Activated CD4-positive, CD25-positive, alpha-beta regulatory T cell treated with anti-CD3 and anti-CD28 coated beads, Interleukin-2, amount 50 U/mL, for 72 hours (primary cell): ENCODE measurements around the gene C2.
"Not testable (repeated sequence)": the region's sequence is repeated elsewhere in the genome, so short reads cannot be mapped to it uniquely, and the experiment has no call there.

Experiments used
- DNase-seq: peaks from one replicate; pipeline ENCODE4 v3.0.0; 2021

Gene C2

DNA sequence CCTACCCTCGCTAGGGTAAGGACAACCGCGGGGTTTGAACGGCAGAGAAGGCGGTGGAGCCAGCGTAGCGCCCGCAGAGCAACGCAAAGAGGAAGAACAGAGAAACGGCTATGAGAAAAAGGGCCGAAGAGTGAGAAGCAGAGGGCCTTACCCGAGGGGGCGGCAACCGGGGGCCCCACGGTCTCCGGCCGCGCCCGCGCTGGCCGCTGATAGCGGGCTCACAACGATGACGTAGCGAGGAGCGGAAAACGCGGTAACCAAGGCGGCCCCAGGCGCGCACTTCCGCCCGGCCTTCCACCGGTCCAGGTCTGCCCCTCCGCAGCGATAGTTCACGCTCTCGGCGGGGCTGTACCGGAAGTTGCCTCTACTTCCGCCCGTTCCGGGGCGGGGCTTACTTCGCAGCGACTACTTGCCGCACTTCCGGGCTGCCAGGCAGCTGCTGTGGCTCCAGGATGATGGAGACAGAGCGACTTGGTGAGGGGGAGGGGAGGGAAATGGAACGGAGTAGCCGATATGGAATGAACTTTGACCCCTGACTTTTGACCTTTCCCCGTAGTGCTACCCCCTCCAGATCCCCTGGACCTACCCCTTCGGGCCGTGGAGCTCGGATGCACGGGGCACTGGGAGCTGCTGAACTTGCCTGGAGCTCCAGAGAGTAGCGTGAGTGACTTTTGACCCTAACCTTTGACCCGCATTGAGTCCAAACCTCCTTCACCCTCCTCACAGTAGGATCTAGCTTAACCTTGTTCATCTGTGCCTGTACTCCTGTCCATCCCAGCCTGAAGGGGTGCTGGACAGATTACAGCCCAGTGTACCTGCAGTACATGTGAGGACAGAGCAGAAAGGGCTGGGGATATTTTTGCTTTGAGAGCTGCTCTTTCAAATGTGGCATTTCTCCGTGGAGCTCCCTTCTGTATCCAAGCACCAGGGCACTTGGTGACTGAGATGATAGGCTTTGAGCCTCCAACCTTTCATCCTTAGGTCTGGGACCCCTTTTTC lies 31.5 kb downstream of the C2 start, which contains the start of the genes NELFE and SKIC2:
NELFE (minus strand) TSS at position 231 of the 999 bp plus-strand sequence. CDS start 525 bp downstream, outside the sequence.
SKIC2 (plus strand) TSS at position 435 of the 999 bp plus-strand sequence; CDS start at position 453, 18 bp downstream.
- peak; percentile 99 for DNase-seq

DNA sequence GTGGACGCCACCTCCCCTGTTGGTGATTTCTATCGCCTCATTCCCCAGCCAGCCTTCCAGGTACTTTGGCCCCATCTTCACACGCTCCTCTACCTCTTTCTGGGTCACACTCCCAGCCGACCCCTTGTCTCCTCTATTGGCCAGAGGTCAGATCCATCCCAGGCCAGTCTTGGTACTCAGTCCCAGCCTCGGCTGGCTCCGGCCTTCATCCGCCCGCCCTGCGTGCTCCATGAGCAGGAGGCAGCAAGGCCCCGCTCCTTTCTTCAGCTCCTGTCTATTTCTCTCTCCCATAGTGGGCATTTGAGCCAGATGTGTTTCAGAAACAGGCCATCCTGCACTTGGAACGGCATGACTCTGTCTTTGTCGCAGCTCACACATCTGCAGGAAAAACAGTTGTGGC lies 34.1 kb downstream of the C2 start:
- no peak for DNase-seq

DNA sequence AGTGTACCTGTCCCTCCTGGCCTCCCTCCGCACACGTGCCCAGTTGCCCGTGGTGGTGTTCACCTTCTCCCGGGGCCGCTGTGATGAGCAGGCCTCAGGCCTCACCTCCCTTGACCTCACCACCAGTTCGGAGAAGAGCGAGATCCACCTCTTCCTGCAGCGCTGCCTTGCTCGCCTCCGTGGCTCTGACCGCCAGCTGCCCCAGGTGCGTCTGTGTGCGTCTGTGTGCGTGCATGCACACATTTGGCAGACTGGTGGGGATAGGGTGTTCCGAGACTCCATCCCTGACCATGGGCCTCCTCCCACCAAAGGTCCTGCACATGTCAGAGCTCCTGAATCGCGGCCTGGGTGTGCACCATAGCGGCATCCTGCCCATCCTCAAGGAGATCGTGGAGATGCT lies 36.4 kb downstream of the C2 start:
- DNase-seq, result no peak

GRCh38 chr6:31965700-31966099 lies 38.2 kb downstream of the C2 start:
- no peak for DNase-seq

GRCh38 chr6:31966506-31966905 lies 39.0 kb downstream of the C2 start:
- no peak for DNase-seq

GRCh38 chr6:31966997-31967925 lies 39.7 kb downstream of the C2 start:
- DNase-seq, result no peak

- no peak for DNase-seq
Observed at GRCh38 chr6:31967926-31968320, 40.4 kb downstream of the C2 start.

GRCh38 chr6:31968326-31968725 lies 40.8 kb downstream of the C2 start:
- DNase-seq, result no peak

DNA sequence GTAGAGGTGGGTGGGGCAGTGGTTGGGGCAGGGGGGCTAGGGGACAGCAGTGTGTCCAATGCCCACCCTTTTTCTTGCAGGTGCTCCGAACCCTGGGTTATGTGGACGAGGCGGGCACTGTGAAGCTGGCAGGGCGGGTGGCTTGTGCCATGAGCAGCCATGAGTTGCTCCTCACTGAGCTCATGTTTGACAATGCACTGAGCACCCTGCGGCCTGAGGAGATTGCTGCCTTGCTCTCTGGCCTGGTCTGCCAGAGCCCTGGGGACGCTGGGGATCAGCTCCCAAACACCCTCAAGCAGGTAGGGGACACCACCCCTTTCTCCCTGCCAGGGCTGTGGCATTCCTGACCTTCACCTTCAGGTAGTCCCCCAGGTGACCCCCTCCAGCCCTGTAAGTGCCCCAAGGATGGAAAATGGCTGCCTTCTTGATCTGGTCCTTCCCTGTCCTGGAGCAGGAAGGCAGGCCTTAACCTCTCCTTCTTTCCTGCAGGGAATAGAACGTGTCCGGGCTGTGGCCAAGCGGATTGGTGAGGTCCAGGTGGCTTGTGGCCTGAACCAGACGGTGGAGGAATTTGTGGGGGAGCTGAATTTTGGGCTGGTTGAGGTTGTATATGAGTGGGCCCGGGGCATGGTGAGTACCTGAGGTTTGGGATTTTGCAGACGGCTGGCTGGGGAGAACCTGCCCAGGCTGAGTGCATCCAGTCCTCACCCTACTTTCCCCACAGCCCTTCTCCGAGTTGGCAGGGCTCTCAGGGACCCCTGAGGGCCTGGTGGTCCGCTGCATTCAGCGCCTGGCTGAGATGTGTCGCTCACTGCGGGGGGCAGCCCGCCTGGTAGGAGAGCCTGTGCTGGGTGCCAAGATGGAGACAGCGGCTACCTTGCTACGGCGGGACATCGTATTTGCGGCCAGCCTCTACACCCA lies 41.5 kb downstream of the C2 start:
- no peak for DNase-seq

GRCh38 chr6:31969712-31970603 lies 42.4 kb downstream of the C2 start:
- no peak for DNase-seq

GRCh38 chr6:31970604-31971271 lies 43.2 kb downstream of the C2 start:
- DNase-seq, result no peak

DNA sequence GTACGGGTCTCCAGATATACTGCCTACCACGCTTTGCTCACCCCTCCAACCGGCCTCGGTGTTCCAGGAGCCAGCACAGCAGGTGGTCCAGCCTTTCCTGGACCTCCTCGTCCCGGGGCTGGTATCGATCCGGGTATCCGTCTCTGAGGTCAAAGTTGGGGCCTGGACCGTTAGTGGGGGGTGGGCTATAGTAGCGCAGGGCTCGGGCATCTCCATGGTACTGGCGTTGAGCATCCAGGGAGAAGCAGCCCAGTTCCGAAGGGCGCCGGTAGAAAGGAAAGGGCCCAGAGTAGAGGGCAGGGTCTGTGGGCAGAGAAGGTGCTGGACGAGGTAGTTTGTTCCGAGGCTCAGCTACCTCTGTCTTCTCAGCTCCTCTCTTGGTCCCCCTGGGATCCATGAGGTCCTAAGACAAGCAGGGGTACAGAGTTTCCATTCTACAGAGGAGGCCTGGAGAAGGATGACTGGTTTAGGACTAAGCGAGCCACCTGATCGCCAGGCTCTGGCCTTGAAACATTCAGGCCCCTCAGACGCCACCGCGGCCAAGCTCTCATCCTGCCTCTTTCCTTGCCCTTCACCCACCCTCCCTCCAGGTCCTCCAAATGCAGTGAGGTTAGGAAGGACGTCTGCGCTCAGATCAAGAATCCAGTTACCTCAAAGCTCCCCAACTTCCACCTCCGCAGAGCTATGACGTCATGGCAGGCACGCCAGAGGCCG lies 43.9 kb downstream of the C2 start:
- DNase-seq, result no peak

DNA sequence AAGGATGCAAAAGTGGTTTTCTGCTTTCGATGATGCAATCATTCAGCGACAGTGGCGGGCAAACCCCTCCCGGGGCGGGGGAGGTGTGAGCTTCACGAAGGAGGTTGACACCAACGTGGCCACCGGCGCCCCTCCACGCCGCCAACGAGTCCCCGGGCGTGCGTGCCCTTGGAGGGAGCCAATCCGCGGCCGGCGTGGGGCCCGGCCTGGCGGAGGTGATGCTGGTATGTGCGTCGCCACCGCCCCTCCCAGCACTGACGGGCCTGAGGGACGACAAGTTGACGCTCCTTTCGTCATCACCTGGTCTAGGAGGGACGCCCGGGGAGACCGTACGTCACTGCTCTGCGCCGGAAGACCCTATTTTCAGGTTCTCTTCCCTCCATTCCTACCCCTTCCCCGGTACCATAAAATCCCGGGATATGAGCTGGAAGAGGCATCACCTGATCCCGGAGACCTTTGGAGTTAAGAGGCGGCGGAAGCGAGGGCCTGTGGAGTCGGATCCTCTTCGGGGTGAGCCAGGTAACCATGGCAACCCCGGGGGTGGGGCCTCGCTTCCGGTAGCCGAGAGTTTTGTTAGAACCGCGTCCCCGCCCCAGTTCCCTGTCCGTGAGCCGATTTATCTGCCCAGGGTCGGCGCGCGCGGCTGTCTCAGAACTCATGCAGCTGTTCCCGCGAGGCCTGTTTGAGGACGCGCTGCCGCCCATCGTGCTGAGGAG lies 44.6 kb downstream of the C2 start, which contains the start of gene DXO:
DXO (minus strand) TSS at position 146 of the 716 bp plus-strand sequence. CDS start 463 bp downstream, outside the sequence.
- peak; percentile 95 for DNase-seq

DNA sequence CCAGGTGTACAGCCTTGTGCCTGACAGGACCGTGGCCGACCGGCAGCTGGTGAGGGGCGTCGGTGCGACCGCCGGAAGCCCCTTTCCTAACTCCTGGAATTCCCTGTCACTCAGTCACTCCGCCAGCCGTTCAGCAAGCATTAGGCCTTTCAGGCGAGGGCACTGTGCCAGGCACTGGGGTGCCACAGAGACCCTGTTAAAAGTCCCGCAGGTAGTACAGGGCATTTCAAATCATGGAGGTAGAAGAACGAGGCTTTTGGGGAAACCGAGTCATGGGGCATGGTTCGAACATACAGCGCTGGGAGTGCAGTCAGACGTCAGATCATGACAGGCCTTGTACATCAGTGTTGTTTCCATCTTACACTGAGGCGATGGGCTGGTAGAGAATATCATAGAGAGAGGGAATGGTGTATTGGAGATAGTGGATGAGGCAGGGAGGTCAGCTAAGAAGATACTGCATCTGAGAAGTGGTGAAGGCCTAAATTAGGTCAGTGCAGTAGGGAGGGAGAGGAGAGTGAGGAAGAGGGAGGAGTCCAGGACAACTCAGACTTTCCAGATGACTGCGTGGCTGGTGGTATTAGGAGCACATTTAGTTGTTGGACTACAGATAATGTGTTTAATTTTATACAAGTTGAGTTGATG lies 45.3 kb downstream of the C2 start:
- no peak for DNase-seq

- not testable (repeated sequence) for DNase-seq
Observed at GRCh38 chr6:31976065-31976464, 48.5 kb downstream of the C2 start.

DNA sequence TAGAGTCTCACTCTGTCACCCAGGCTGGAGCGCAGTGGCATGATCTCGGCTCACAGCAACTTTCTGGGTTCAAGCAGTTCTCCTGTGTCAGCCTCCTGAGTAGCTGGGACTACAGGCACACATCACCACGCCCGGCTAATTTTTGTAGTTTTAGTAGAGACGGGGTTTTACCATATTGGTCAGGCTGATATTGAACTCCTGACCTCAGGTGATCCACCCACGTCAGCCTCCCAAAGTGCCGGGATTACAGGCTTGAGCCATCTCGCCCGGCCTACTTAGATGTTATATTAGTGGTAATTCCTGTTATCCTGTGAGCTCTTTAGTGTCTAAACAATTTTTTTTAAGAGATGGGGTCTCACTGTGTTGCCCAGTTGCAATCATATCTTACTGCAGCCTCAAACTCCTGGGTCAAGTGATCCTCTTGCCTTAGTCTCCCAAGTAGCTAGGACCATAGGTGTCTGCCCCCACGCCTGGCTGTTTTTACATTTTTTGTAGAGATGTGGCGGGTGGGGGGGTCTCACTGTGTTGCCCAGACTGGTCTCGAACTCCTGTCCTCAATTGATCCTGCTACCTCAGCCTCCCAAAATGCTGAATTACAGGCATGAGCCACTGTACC lies 50.4 kb downstream of the C2 start:
- no peak for DNase-seq

DNA sequence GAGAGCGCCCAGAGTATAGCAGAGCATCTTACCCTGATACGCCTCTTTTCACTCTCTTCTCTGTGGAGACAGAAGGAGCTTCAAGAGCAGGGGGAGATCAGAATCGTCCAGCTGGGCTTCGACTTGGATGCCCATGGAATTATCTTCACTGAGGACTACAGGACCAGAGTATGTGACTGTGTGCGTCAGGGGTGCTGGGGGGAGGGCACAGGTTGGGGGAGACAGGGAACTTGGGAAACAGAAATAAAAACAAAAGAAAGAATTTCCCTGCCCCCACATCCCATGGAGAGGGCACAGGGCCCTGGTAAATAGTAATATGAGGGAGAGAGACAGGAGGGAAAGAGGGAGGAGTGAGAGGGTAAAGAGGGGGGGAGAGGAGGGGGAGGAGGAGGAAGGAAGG lies 51.3 kb downstream of the C2 start:
- no peak for DNase-seq
